AG10803 (cell line): ENCODE data around the gene OR51B2.

Source experiments
- DNase-seq: peaks from one replicate; pipeline ENCODE4 v3.0.0; 2010; ENCODE audit warnings: low read depth
- H3K4me3 ChIP-seq: 2 replicates; pipeline ENCODE4 v1.5.1; 2011; ENCODE audit warnings: mild to moderate bottlenecking, low read length, control low read depth
- TF ChIP-seq, protein P1 (sequence below): conservative IDR thresholded peaks from 2 replicates; pipeline ENCODE4 v1.5.1; 2011; ENCODE audit warnings: mild to moderate bottlenecking, low read length, control low read depth, inconsistent platforms

OR51B2 gene

GRCh38 chr11:5286901-5287300, 37.2 kb downstream of the OR51B2 start:
- TF ChIP-seq, protein P1, sequence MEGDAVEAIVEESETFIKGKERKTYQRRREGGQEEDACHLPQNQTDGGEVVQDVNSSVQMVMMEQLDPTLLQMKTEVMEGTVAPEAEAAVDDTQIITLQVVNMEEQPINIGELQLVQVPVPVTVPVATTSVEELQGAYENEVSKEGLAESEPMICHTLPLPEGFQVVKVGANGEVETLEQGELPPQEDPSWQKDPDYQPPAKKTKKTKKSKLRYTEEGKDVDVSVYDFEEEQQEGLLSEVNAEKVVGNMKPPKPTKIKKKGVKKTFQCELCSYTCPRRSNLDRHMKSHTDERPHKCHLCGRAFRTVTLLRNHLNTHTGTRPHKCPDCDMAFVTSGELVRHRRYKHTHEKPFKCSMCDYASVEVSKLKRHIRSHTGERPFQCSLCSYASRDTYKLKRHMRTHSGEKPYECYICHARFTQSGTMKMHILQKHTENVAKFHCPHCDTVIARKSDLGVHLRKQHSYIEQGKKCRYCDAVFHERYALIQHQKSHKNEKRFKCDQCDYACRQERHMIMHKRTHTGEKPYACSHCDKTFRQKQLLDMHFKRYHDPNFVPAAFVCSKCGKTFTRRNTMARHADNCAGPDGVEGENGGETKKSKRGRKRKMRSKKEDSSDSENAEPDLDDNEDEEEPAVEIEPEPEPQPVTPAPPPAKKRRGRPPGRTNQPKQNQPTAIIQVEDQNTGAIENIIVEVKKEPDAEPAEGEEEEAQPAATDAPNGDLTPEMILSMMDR, result no peak
- DNase-seq, result no peak

GRCh38 chr11:5286351-5286750, 37.7 kb downstream of the OR51B2 start:
- TF ChIP-seq, protein P1, result no peak
- no peak overlapping the region for H3K4me3 ChIP-seq
- no peak for DNase-seq

More at GRCh38 chr11:5286901-5287300, 37.2 kb downstream of the OR51B2 start:
- H3K4me3 ChIP-seq, result no peak overlapping the region

GRCh38 chr11:5285703-5286340, 38.3 kb downstream of the OR51B2 start:
- H3K4me3 ChIP-seq, result no peak overlapping the region
- DNase-seq, result no peak
- TF ChIP-seq, protein P1, result no peak

- TF ChIP-seq, protein P1, result no peak
- no peak for DNase-seq
- H3K4me3 ChIP-seq, result no peak overlapping the region
These were observed 39.5 kb downstream of the OR51B2 start for GRCh38 chr11:5284637-5285036.

GRCh38 chr11:5283882-5284281, 40.2 kb downstream of the OR51B2 start:
- H3K4me3 ChIP-seq, result no peak overlapping the region
- DNase-seq, result no peak
- TF ChIP-seq, protein P1, result no peak

GRCh38 chr11:5283086-5283485, 41.0 kb downstream of the OR51B2 start:
- TF ChIP-seq, protein P1, result no peak
- no peak for DNase-seq
- no peak overlapping the region for H3K4me3 ChIP-seq

DNA sequence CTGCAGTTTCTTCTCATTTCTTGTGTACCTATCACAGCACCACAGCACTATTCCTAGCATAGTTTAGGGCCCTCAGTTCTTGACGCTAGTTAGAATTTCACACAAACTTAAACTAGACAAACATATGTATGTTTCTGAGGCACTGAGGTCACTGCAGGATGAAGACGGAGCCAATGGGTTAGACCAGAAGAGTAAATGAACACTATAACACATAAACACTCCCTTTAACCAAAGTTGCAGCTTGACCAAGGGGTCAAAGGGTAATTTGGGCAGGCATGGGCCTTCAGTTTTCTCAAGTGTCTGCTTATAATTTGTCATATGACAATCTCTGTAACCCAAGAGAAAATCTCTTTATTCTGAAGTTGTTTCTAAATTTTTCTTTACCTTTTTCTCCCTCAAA, 41.5 kb downstream of the OR51B2 start:
- TF ChIP-seq, protein P1, result no peak

More for the DNA sequence above, 41.5 kb downstream of the OR51B2 start:
- no peak overlapping the region for H3K4me3 ChIP-seq
- no peak for DNase-seq
